ENCODE data around the gene CHI3L1.

CHI3L1 gene

DNA sequence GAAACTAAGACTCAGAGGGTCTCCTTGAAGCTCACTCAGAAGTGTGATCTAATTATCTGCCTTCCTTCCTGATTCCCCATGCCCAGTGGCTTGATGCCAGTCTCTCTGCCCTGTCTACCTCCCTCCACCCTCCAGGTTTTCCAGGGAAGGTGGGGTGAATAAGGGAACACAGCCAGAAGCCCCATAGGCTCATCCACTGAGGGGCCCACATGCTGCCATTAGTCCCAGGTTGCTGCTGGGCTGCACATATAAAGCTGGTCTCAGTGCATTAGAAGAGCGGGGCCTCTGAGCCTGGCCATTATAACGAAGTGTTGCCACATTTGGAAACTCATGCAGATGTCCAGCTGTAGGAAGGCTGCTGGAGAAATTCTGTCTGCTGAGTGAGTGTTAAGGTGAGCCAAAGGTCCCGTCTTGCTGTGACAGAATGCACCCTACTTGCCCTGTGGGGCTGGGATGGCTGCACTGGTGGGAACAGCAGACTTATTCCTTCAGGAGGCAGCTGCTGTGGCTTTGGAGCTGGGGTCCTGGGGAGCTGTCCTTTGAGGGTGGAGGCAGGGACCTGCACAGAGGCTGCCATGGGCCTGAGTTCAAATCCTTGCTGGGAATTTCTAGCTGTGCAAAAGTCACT lies 56.0 kb downstream of the CHI3L1 start:
- DNase-seq = no peak

DNA sequence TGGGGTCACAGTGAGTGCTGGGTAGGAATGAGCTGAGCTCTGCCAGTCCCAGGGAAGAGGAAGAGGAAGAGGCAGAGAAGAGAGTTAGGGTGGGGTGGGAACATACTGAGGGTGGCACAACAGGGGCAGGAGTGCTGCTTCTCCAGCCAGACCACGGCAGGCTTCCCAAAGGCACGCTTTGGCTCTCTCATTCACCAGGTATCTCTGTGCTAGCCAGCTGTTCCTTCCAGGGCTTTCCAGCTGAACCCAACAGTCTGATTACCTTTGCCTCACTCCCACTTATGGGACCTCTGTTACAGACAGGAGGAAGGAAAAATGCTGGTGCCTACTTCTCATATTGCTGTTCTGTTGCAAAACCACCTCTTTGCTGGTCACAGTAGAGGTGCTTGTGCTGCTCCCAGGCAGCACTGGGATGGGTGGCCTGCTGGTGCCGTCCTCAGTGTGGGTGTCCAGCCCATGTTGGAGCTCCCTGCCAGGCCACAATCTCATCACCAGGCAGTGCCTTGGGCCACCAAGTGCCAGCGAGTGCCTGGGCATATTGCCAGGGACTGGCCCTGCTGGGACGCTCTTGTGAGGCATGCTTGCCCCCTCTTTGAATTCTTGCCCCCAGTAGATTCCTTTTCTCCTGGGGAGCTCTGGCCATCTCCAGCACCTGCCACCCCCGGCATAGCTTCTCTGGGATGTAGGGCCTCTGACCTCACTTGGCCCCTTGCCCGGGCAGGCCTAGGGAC lies 56.8 kb downstream of the CHI3L1 start:
- DNase-seq = no peak

Measured in NCI-H1436 treated with DMSO at 0.1 percent for 48 hours (cell line).